HepG2 (cell line): ENCODE data around the gene ARMH3. TPM values are rescaled to one million over a fixed set of nuclear protein-coding genes. Genes with fewer than 3 reads are reported as not detected.

Experiments used
- ATAC-seq: fragments of 200-7000 bp; cut with Tn5 transposase; 3 replicates; pipeline ENCODE4 v1.9.1; 2020; ENCODE audit warnings: mild to moderate bottlenecking, moderate library complexity
- BruUV-seq: library from RNA; stranded (reverse); fragments of 400-500 nt; replicated peaks from 2 replicates; lab custom pipeline; 2021; lab: Mats Ljungman, UMichigan
- CTCF ChIA-PET: fragments of 300-600 bp; formaldehyde crosslinking; extraction: SDS; loops from one replicate; lab custom pipeline; 2021; ENCODE audit warnings: low total read pairs, inconsistent platforms, low intra/inter-chr PET ratio; lab: Yijun Ruan, JAX
- POLR2A ChIA-PET: fragments of 350-600 bp; sonication (Branson Sonifier 250); formaldehyde crosslinking; loops from one replicate; lab custom pipeline; 2020; ENCODE audit warnings: antibody characterized with exemption, inconsistent platforms; lab: Yijun Ruan, JAX
- DNase-seq: peaks from one replicate; pipeline ENCODE4 v3.0.0-alpha.2; 2015; ENCODE audit warnings: low spot score
- FAIRE-seq: peaks from 3 replicates; lab custom pipeline; 2011; peaks lifted over from hg19 to GRCh38; lab: Jason Lieb, UNC
- H2AFZ ChIP-seq: one replicate; pipeline ENCODE4 v1.6.1; 2011; ENCODE audit warnings: low read length, inconsistent platforms
- H3K27ac ChIP-seq: fragments of 300-600 bp; 3 replicates; pipeline ENCODE4 v1.8.0; 2011; ENCODE audit warnings: mixed run types, mild to moderate bottlenecking, mixed read lengths, low read length, inconsistent platforms; ENCODE audit not compliant: insufficient read depth; ENCODE audit errors: extremely low read length
- H3K27me3 ChIP-seq, 2 experiments: fragments of 200-600 bp in 1 of 2; 2 replicates in 1 of 2; 3 replicates in 1 of 2; pipeline versions ENCODE4 v1.6.0 to v1.8.0; 2011; ENCODE audit warnings: low read length in 2 of 2, mild to moderate bottlenecking in 2 of 2, moderate library complexity in 2 of 2, inconsistent platforms in 1 of 2; ENCODE audit not compliant: insufficient read depth in 2 of 2, control insufficient read depth in 1 of 2
- H3K36me3 ChIP-seq, 2 experiments: fragments of 200-600 bp in 1 of 2; replicated peaks in 1 of 2; 2 replicates in 1 of 2; 3 replicates in 1 of 2; pipeline versions ENCODE4 v1.5.1 to v1.8.0; 2011; ENCODE audit warnings: low read length in 2 of 2, inconsistent platforms in 1 of 2; ENCODE audit not compliant: insufficient read depth in 2 of 2, control insufficient read depth in 1 of 2
- H3K4me1 ChIP-seq: 2 replicates; pipeline ENCODE4 v1.5.1; 2012; ENCODE audit warnings: low read length, inconsistent platforms; ENCODE audit not compliant: insufficient read depth
- H3K4me2 ChIP-seq: 2 replicates; pipeline ENCODE4 v1.6.0; 2011; ENCODE audit warnings: low read depth, low read length, inconsistent platforms
- H3K4me3 ChIP-seq, 3 experiments: fragments of 200-600 bp in 1 of 3; sonication (generic), shearing (Covaris generic) in 1 of 3; replicated peaks in 1 of 3; 2 replicates each; pipeline ENCODE4 v1.5.1; 2011 to 2016; ENCODE audit warnings: low read length in 3 of 3, inconsistent platforms in 2 of 3, low read depth in 2 of 3, mild to moderate bottlenecking in 2 of 3, control low read depth in 1 of 3, mixed read lengths in 1 of 3; ENCODE audit not compliant: insufficient read depth in 1 of 3
- H3K79me2 ChIP-seq: one replicate; pipeline ENCODE4 v1.6.1; 2011; ENCODE audit warnings: low read length, inconsistent platforms; ENCODE audit not compliant: insufficient read depth
- H3K9ac ChIP-seq: 2 replicates; pipeline ENCODE4 v1.6.0; 2011; ENCODE audit warnings: mild to moderate bottlenecking, low read depth, low read length, inconsistent platforms; ENCODE audit not compliant: insufficient read depth
- H3K9me3 ChIP-seq: 2 replicates; pipeline ENCODE4 v1.5.1; 2012; ENCODE audit warnings: mild to moderate bottlenecking, low read length
- H4K20me1 ChIP-seq: 2 replicates; pipeline ENCODE4 v1.6.0; 2011; ENCODE audit warnings: inconsistent platforms, mild to moderate bottlenecking, low read length, moderate library complexity; ENCODE audit not compliant: insufficient read depth
- ATF1 ChIP-seq: IDR thresholded peaks from 2 replicates; pipeline ENCODE4 v1.6.1; 2016; ENCODE audit warnings: mild to moderate bottlenecking, control low read depth
- CC2D1A ChIP-seq: sonication (generic); formaldehyde crosslinking; IDR thresholded peaks from 2 replicates; pipeline ENCODE4 v1.8.1; 2023; ENCODE audit warnings: mild to moderate bottlenecking, missing genetic modification reagents
- DPF2 ChIP-seq: sonication (generic); formaldehyde crosslinking; IDR thresholded peaks from 2 replicates; pipeline ENCODE4 v1.4.0; 2020; ENCODE audit warnings: mild to moderate bottlenecking, low read depth, missing genetic modification reagents, borderline replicate concordance
- E2F5 ChIP-seq: sonication (generic); formaldehyde crosslinking; conservative IDR thresholded peaks from 2 replicates; pipeline ENCODE4 v1.4.0; 2020; ENCODE audit warnings: missing genetic modification reagents
- EHMT2 ChIP-seq: fragments of 200-600 bp; sonication (generic); IDR thresholded peaks from 2 replicates; pipeline ENCODE4 v1.7.0; 2017; ENCODE audit warnings: antibody characterized with exemption, low read depth, low read length, borderline replicate concordance
- FOSL2 ChIP-seq: sonication (generic); formaldehyde crosslinking; IDR thresholded peaks from 2 replicates; pipeline ENCODE4 v1.4.0; 2020; ENCODE audit warnings: missing genetic modification reagents
- NFRKB ChIP-seq: fragments of 450-650 bp; IDR thresholded peaks from 2 replicates; pipeline ENCODE4 v1.6.1; 2017
- NONO ChIP-seq, 2 experiments: fragments of 450-650 bp in 1 of 2; sonication (generic) in 1 of 2; formaldehyde crosslinking in 1 of 2; IDR thresholded peaks in 1 of 2; conservative IDR thresholded peaks in 1 of 2; 2 replicates each; pipeline versions ENCODE4 v1.6.1 to v1.8.0; 2017 to 2022; ENCODE audit warnings: mild to moderate bottlenecking in 1 of 2, missing genetic modification reagents in 1 of 2, moderate library complexity in 1 of 2
- NR2F6 ChIP-seq, 2 experiments: IDR thresholded peaks; 2 replicates each; pipeline ENCODE4 v1.6.1; 2016; ENCODE audit warnings: antibody characterized with exemption in 1 of 2, mild to moderate bottlenecking in 1 of 2
- RBM39 ChIP-seq: fragments of 200-400 bp; formaldehyde crosslinking; IDR thresholded peaks from one replicate; pipeline ENCODE4 v1.6.1; 2018; ENCODE audit warnings: antibody characterized with exemption, mild to moderate bottlenecking, low read depth, low read length; ENCODE audit not compliant: poor library complexity, severe bottlenecking
- ZBTB2 ChIP-seq: sonication (generic); formaldehyde crosslinking; IDR thresholded peaks from 2 replicates; pipeline ENCODE4 v1.8.0; 2022; ENCODE audit warnings: low read depth, missing genetic modification reagents
- ZFP37 ChIP-seq: sonication (generic); formaldehyde crosslinking; IDR thresholded peaks from 2 replicates; pipeline ENCODE4 v1.4.0; 2020; ENCODE audit warnings: missing genetic modification reagents, borderline replicate concordance
- ZNF10 ChIP-seq: sonication (generic); formaldehyde crosslinking; IDR thresholded peaks from 2 replicates; pipeline ENCODE4 v1.4.0; 2020; ENCODE audit warnings: mild to moderate bottlenecking, low read depth, missing genetic modification reagents, borderline replicate concordance
- ZNF20 ChIP-seq: sonication (generic); formaldehyde crosslinking; IDR thresholded peaks from 2 replicates; pipeline ENCODE4 v1.4.0; 2020; ENCODE audit warnings: mild to moderate bottlenecking, moderate library complexity, missing genetic modification reagents
- ZNF326 ChIP-seq: sonication (generic); formaldehyde crosslinking; IDR thresholded peaks from 2 replicates; pipeline ENCODE4 v1.4.0; 2020; ENCODE audit warnings: missing genetic modification reagents, borderline replicate concordance
- ZNF652 ChIP-seq: IDR thresholded peaks from 2 replicates; pipeline ENCODE4 v1.6.1; 2016; ENCODE audit warnings: low read depth, borderline replicate concordance
- ZNF713 ChIP-seq: sonication (generic); formaldehyde crosslinking; IDR thresholded peaks from 2 replicates; pipeline ENCODE4 v1.4.0; 2020; ENCODE audit warnings: mild to moderate bottlenecking, missing genetic modification reagents
- ZNF788 ChIP-seq: sonication (generic); formaldehyde crosslinking; IDR thresholded peaks from 2 replicates; pipeline ENCODE4 v1.5.0; 2020; ENCODE audit warnings: mild to moderate bottlenecking, missing genetic modification reagents, borderline replicate concordance
- ZNF891 ChIP-seq: sonication (generic); formaldehyde crosslinking; IDR thresholded peaks from 2 replicates; pipeline ENCODE4 v1.5.0; 2020; ENCODE audit warnings: mild to moderate bottlenecking, missing genetic modification reagents
- ZZZ3 ChIP-seq: sonication (generic); formaldehyde crosslinking; IDR thresholded peaks from 2 replicates; pipeline ENCODE4 v1.4.0; 2020; ENCODE audit warnings: missing genetic modification reagents, mild to moderate bottlenecking, borderline replicate concordance
- WGBS: methylation state at CpG from one replicate; pipeline ENCODE4 v1.1.6; 2017; ENCODE audit warnings: low lambda C conversion rate; 5-methylcytosine and 5-hydroxymethylcytosine counted together
- in situ Hi-C: cut with HindIII; loops from 2 replicates; pipeline ENCODE4 v1.10.0; 2017; ENCODE audit warnings: low pct_unique_long_range_greater_than_20kb; ENCODE audit not compliant: extremely low pct_ligation_motif_present
- intact Hi-C: fragments of 100-400 bp; cut with micrococcal nuclease; formaldehyde crosslinking; loops from one replicate; pipeline ENCODE4 v1.10.0; 2022; ENCODE audit not compliant: unreplicated experiment
- polyA plus RNA-seq, 8 experiments: library from polyadenylated mRNA; depleted of rRNA in 3 of 8; stranded (reverse) in 7 of 8; unstranded in 1 of 8; fragments of >200 nt; fragmentation: Illumina TruSeq in 4 of 8; extraction: Trizol in 4 of 8; gene quantifications; 2 replicates each; pipeline versions ENCODE4 v1.2.1 to v1.2.3, GENCODE V29; 2011 to 2016; ENCODE audit warnings: low read depth in 4 of 8, missing spikeins in 1 of 8, mixed read lengths in 1 of 8; ENCODE audit not compliant: insufficient read depth in 1 of 8
- total RNA-seq, 5 experiments: library from RNA; depleted of rRNA; stranded (reverse); fragments of >200 nt; fragmentation: Illumina TruSeq; extraction: Trizol; gene quantifications; 2 replicates each; pipeline ENCODE4 v1.2.3, GENCODE V29; 2016; ENCODE audit warnings: low read depth in 1 of 5
- TF ChIP-seq, protein P1 (sequence below): sonication (generic); formaldehyde crosslinking; IDR thresholded peaks from 2 replicates; pipeline ENCODE4 v1.8.0; 2022; ENCODE audit warnings: missing genetic modification reagents, mild to moderate bottlenecking, inconsistent platforms, borderline replicate concordance

Gene ARMH3
- total and polyA plus RNA-seq, 2 of the 13 experiments (the other 11 are each of a cell fraction or from before 2014, with no cell fraction given) = 8.4 to 16.9 TPM

DNA sequence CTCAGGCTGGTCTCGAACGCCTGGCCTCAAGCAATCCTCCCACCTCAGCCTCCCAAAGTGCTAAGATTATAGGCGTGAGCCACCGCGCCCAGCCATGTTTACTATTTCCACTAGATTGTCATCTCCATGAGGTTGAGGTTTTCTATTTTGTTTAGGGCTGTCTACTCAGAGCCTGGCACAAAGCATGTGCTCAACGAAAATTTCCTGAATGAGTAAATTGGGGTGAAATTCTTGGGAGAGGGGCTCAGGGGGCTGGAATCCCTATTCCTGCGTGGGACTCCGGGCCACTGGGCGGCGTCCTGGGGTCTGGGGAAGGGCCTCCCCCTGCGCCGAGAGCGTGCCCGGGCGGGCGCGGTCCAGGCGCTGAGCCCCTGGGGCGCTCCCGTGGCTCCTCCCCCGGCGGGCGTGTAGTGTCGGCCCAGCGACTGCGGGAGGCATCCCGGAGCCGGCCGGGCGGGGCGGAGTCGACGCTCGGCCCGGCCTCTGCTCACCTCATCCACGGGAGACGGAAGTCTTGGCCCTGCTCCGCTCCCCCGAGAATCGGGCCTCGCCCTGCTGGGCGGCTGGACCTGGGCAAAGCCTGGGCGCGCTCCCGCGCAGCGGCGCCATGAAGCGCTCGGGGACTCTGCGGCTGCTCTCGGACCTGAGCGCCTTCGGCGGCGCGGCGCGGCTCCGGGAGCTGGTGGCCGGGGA lies 9.0 kb upstream of the ARMH3 start, which contains the start of gene HPS6:
TSS of gene HPS6 (plus strand) at position 482 of the 693 bp plus-strand sequence. CDS start at position 608, 126 bp downstream.
- ATAC-seq = peak; percentile 95
- peaks cover 13% of the 10 kb centered on the region for H3K79me2 ChIP-seq
- intact Hi-C loops = loop anchor here (5.0 kb wide), 1 partner anchor 52 kb away; no protein-coding TSS in a partner anchor
- WGBS = 4% methylated on average over 12 of the region's 61 CpGs
- peak; percentile 77 for FAIRE-seq
- no peak within 1 kb of the TSS for H2AFZ ChIP-seq
- CTCF ChIA-PET = no interaction called here
- peak within 1 kb of the TSS; percentile 94 for H3K9ac ChIP-seq
- in situ Hi-C loops = no loop called here
- H3K9me3 ChIP-seq = no peaks in the 10 kb centered on the region
- H3K4me2 ChIP-seq = peak within 1 kb of the TSS; percentile 90
- no TSS peak for BruUV-seq
- peak within 1 kb of the TSS; percentile 91 to 93 (median 93) for H3K4me3 ChIP-seq
- peaks cover 29% of the 10 kb centered on the region for H3K4me1 ChIP-seq
- no peaks in the 10 kb centered on the region; the same call in 1 of the 2 replicates for H4K20me1 ChIP-seq
- POLR2A ChIA-PET = interaction anchor here (0.9 to 3.5 kb wide), 4 partner anchors 8 to 55 kb away, joined by 3 to 39 read pairs (median 4); partner anchors contain the start of gene ARMH3
- DNase-seq = peak; percentile 81
- peaks cover 0 to 3% of the 10 kb centered on the region in 2 experiments; a peak in 1 of 5 replicates for H3K36me3 ChIP-seq
- H3K27me3 ChIP-seq = no peaks in the 10 kb centered on the region
- peak within 1 kb of the TSS; percentile 80 for H3K27ac ChIP-seq
- no peak for TF ChIP-seq ZZZ3 (CRISPR knock-in tag)
- TF ChIP-seq EHMT2 = no peak
- no peak for TF ChIP-seq ZFP37 (CRISPR knock-in tag)
- TF ChIP-seq ATF1 (CRISPR knock-in tag) = 0 out of 2 replicates have a peak, but pooled peaks have one; percentile 45
- TF ChIP-seq DPF2 (CRISPR knock-in tag) = no peak
- no peak for TF ChIP-seq NR2F6 (IDR thresholded peaks at IDR 0.05)
- TF ChIP-seq NR2F6 (CRISPR knock-in tag; IDR thresholded peaks at IDR 0.05) = no peak
- TF ChIP-seq CC2D1A (CRISPR knock-in tag) = no peak
- TF ChIP-seq ZNF891 (CRISPR knock-in tag) = peak; percentile 88; the same call in 1 of the 2 replicates
- TF ChIP-seq, protein P1, sequence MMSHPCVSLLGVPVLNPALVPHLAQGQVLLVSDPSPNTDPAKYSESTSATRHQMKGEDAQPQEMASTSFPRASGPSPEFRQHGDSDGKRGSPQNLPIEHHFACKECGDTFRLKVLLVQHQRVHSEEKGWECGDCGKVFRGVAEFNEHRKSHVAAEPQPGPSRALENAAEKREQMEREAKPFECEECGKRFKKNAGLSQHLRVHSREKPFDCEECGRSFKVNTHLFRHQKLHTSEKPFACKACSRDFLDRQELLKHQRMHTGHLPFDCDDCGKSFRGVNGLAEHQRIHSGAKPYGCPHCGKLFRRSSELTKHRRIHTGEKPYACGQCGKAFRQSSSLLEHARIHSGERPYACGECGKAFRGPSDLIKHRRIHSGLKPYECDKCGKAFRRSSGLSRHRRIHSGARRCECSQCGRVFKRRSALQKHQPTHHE = 0 out of 2 replicates have a peak, but pooled peaks have one; percentile 64
- TF ChIP-seq ZNF788 (CRISPR knock-in tag) = no peak; the same call in 1 of the 2 replicates
- TF ChIP-seq FOSL2 (CRISPR knock-in tag) = 0 out of 2 replicates have a peak, but pooled peaks have one; percentile 17
- no peak for TF ChIP-seq ZNF20 (CRISPR knock-in tag)
- no peak for TF ChIP-seq NONO (IDR thresholded peaks at IDR 0.05)
- peak; percentile 31; the same call in 1 of the 2 replicates for TF ChIP-seq NONO (CRISPR knock-in tag; conservative IDR thresholded peaks at IDR 0.05)
- TF ChIP-seq ZNF10 = no peak
- no peak for TF ChIP-seq ZNF652 (CRISPR knock-in tag)
- no peak for TF ChIP-seq ZNF713 (CRISPR knock-in tag)
- no peak for TF ChIP-seq NFRKB
- peak; percentile 40 for TF ChIP-seq RBM39
- TF ChIP-seq E2F5 (CRISPR knock-in tag) = no peak
- TF ChIP-seq ZBTB2 (CRISPR knock-in tag) = peak; percentile 72; the same call in 1 of the 2 replicates
- TF ChIP-seq ZNF326 (CRISPR knock-in tag) = no peak
